HEK293 (cell line): ENCODE measurements around the gene POTEI.
"Not testable (repeated sequence)": the region's sequence is repeated elsewhere in the genome, so short reads cannot be mapped to it uniquely, and the experiment has no call there.

ENCODE experiments used
- ATF2 ChIP-seq: fragments of 450-650 bp; formaldehyde crosslinking; IDR thresholded peaks from 2 replicates; pipeline ENCODE4 v1.5.1; 2016; ENCODE audit warnings: missing biosample characterization, missing genetic modification characterization, low read depth
- CTCF ChIP-seq: fragments of 450-650 bp; formaldehyde crosslinking; IDR thresholded peaks from 2 replicates; pipeline ENCODE4 v1.5.1; 2016; ENCODE audit warnings: missing biosample characterization, missing genetic modification characterization
- PBX3 ChIP-seq: sonication (generic); formaldehyde crosslinking; IDR thresholded peaks from 2 replicates; pipeline ENCODE4 v1.8.1; 2022; ENCODE audit warnings: mild to moderate bottlenecking, moderate library complexity, missing genetic modification reagents
- ZBTB49 ChIP-seq: fragments of 450-650 bp; formaldehyde crosslinking; IDR thresholded peaks from 2 replicates; pipeline ENCODE4 v1.5.1; 2016; ENCODE audit warnings: missing biosample characterization, missing genetic modification characterization, low read depth
- ZNF138 ChIP-seq: fragments of 450-650 bp; formaldehyde crosslinking; IDR thresholded peaks from 2 replicates; pipeline ENCODE4 v1.5.1; 2016; ENCODE audit warnings: missing biosample characterization, missing genetic modification characterization, borderline replicate concordance

GRCh38 chr2:130510807-130511746, 1.9 kb upstream of the POTEI start:
- TF ChIP-seq CTCF (tag by site-specific recombination); ZBTB49; PBX3 (CRISPR knock-in tag); ZNF138 (tag by site-specific recombination); ATF2 (tag by site-specific recombination): not testable (repeated sequence)
